ENCODE results near the gene NUMA1. TPM values are rescaled to one million over a fixed set of nuclear protein-coding genes. Genes with fewer than 3 reads are reported as not detected.
A peak's percentile ranks its signal among the peaks of the same experiment; 100 is the strongest.

NUMA1 gene
- total and polyA plus RNA-seq, 2 of the 13 experiments (the other 11 are each of a cell fraction or from before 2014, with no cell fraction given), result 57.3 to 60.2 TPM

GRCh38 chr11:72040491-72041363 is 39.6 kb downstream of the NUMA1 start (continued):
- TF ChIP-seq ZNF281 (CRISPR knock-in tag; IDR thresholded peaks at IDR 0.05; ENCODE audit: borderline replicate concordance), result peak; percentile 53; the same call in 1 of the 2 replicates
- TF ChIP-seq CBX2 (IDR thresholded peaks at IDR 0.05; ENCODE audit: low read depth, low read length), result no peak
- no peak for TF ChIP-seq CBX2 (CRISPR knock-in tag; IDR thresholded peaks at IDR 0.05; ENCODE audit: low read depth)
- 0 out of 2 replicates have a peak, but pooled peaks have one; percentile 29 for TF ChIP-seq ZMYM4 (CRISPR knock-in tag; IDR thresholded peaks at IDR 0.05)
- no peak for TF ChIP-seq HNF4A (CRISPR knock-in tag; IDR thresholded peaks at IDR 0.05)
- peak; percentile 56; the same call in 1 of the 2 replicates for TF ChIP-seq RFXAP (CRISPR knock-in tag; IDR thresholded peaks at IDR 0.05; ENCODE audit: borderline replicate concordance)
- no peak for TF ChIP-seq ZNF44 (CRISPR knock-in tag; IDR thresholded peaks at IDR 0.05)
- TF ChIP-seq SOX5 (CRISPR knock-in tag; IDR thresholded peaks at IDR 0.05; ENCODE audit: borderline replicate concordance), result peak; percentile 60; the same call in 1 of the 2 replicates
- TF ChIP-seq HNF1B (CRISPR knock-in tag; IDR thresholded peaks at IDR 0.05), result peak; percentile 84
- TF ChIP-seq PAXIP1 (CRISPR knock-in tag; conservative IDR thresholded peaks at IDR 0.05), result peak; percentile 64
- TF ChIP-seq MNT (IDR thresholded peaks at IDR 0.05), result peak; percentile 41; the same call in 1 of the 2 replicates
- TF ChIP-seq ZNF331 (CRISPR knock-in tag; IDR thresholded peaks at IDR 0.05), result peak; percentile 76; the same call in 1 of the 2 replicates
- TF ChIP-seq ZBTB20 (CRISPR knock-in tag; IDR thresholded peaks at IDR 0.05; ENCODE audit: borderline replicate concordance, low read depth), result 0 out of 2 replicates have a peak, but pooled peaks have one; percentile 39
- TF ChIP-seq RNF2 (conservative IDR thresholded peaks at IDR 0.05; ENCODE audit: low read depth), result no peak
- TF ChIP-seq ZNF614 (CRISPR knock-in tag; IDR thresholded peaks at IDR 0.05; ENCODE audit: borderline replicate concordance), result peak; percentile 67; the same call in 1 of the 2 replicates
- peak; percentile 28; the same call in 1 of the 2 replicates for TF ChIP-seq CTCF (CRISPR knock-in tag; IDR thresholded peaks at IDR 0.05)
